OCI-LY1 (cell line): ENCODE data around the gene DCAF15.
A peak's percentile ranks its signal among the peaks of the same experiment; 100 is the strongest.

Experiments
- H2AFZ ChIP-seq: fragments of 200-600 bp; sonication (generic), shearing (Covaris generic); 2 replicates; pipeline ENCODE4 v1.6.0; 2014; ENCODE audit warnings: antibody characterized with exemption, mild to moderate bottlenecking, low read length
- H3F3A ChIP-seq: fragments of 200-600 bp; sonication (generic), shearing (Covaris generic); 2 replicates; pipeline ENCODE4 v1.6.0; 2014; ENCODE audit warnings: mild to moderate bottlenecking, antibody characterized with exemption, low read length, moderate library complexity; ENCODE audit not compliant: insufficient read depth
- H3K27ac ChIP-seq: fragments of 200-600 bp; sonication (generic); 2 replicates; pipeline ENCODE4 v1.5.1; 2014; ENCODE audit warnings: low read length, mixed run types, mild to moderate bottlenecking, low read depth; ENCODE audit not compliant: poor library complexity, severe bottlenecking
- H3K27me3 ChIP-seq: fragments of 200-600 bp; sonication (generic); 2 replicates; pipeline ENCODE4 v1.6.0; 2014; ENCODE audit warnings: antibody characterized with exemption, mild to moderate bottlenecking, low read length, moderate library complexity; ENCODE audit not compliant: insufficient read depth
- H3K36me3 ChIP-seq: fragments of 200-600 bp; sonication (generic); 2 replicates; pipeline ENCODE4 v1.6.1; 2014; ENCODE audit warnings: mild to moderate bottlenecking, antibody characterized with exemption, low read length, moderate library complexity, mixed read lengths; ENCODE audit not compliant: insufficient read depth
- H3K4me1 ChIP-seq: fragments of 200-600 bp; sonication (generic); 2 replicates; pipeline ENCODE4 v1.5.1; 2014; ENCODE audit warnings: mild to moderate bottlenecking, low read length, moderate library complexity; ENCODE audit not compliant: insufficient read depth, severe bottlenecking
- H3K4me2 ChIP-seq: fragments of 200-600 bp; sonication (generic), shearing (Covaris generic); 2 replicates; pipeline ENCODE4 v1.6.1; 2014; ENCODE audit warnings: low read length
- H3K4me3 ChIP-seq: fragments of 200-600 bp; sonication (generic); 2 replicates; pipeline ENCODE4 v1.5.1; 2014; ENCODE audit warnings: low read length, low read depth, mild to moderate bottlenecking, mixed read lengths; ENCODE audit not compliant: poor library complexity, severe bottlenecking
- H3K79me2 ChIP-seq: fragments of 200-600 bp; shearing (Covaris generic); 2 replicates; pipeline ENCODE4 v1.6.1; 2016; ENCODE audit warnings: mixed run types, low read length, mixed read lengths; ENCODE audit not compliant: insufficient read depth
- H3K9ac ChIP-seq: fragments of 200-600 bp; sonication (generic), shearing (Covaris generic); 2 replicates; pipeline ENCODE4 v1.6.1; 2014; ENCODE audit warnings: mild to moderate bottlenecking, low read length, mixed read lengths
- H3K9me2 ChIP-seq: fragments of 200-600 bp; sonication (generic), shearing (Covaris generic); 2 replicates; pipeline ENCODE4 v1.6.1; 2014; ENCODE audit warnings: low read depth, mild to moderate bottlenecking, low read length, mixed read lengths
- H3K9me3 ChIP-seq: fragments of 200-600 bp; shearing (Covaris generic); 2 replicates; pipeline ENCODE4 v1.6.1; 2014; ENCODE audit warnings: low read length, mixed read lengths
- H4K20me1 ChIP-seq: fragments of 200-600 bp; sonication (generic), shearing (Covaris generic); 2 replicates; pipeline ENCODE4 v1.6.0; 2016; ENCODE audit warnings: mild to moderate bottlenecking, low read length; ENCODE audit not compliant: insufficient read depth
- CTCF ChIP-seq: fragments of 200-600 bp; sonication (generic), shearing (Covaris generic); IDR thresholded peaks from 2 replicates; pipeline ENCODE4 v1.5.1; 2017; ENCODE audit warnings: mild to moderate bottlenecking, antibody characterized with exemption, low read length, moderate library complexity, mixed read lengths
- EZH2 ChIP-seq: fragments of 200-600 bp; sonication (generic), shearing (Covaris generic); IDR thresholded peaks from 2 replicates; pipeline ENCODE4 v1.8.0; 2017; ENCODE audit warnings: borderline replicate concordance, mixed run types, mild to moderate bottlenecking, antibody characterized with exemption, low read length, moderate library complexity, mixed read lengths

DCAF15 gene

GRCh38 chr19:13951043-13951442 lies 1.3 kb upstream of the DCAF15 start:
- peaks cover 17% of the 10 kb centered on the region for H3K4me1 ChIP-seq
- H3K27me3 ChIP-seq = no peaks in the 10 kb centered on the region
- H3K79me2 ChIP-seq = peaks cover 7% of the 10 kb centered on the region
- H3K4me2 ChIP-seq = no peak overlapping the region
- H3K36me3 ChIP-seq = peaks cover 16% of the 10 kb centered on the region
- no peak overlapping the region for H3K4me3 ChIP-seq
- H4K20me1 ChIP-seq = no peaks in the 10 kb centered on the region
- no peak overlapping the region for H3K27ac ChIP-seq
- H3F3A ChIP-seq = no peaks in the 10 kb centered on the region
- no peak for TF ChIP-seq EZH2
- no peak for TF ChIP-seq CTCF
- no peaks in the 10 kb centered on the region for H3K9me3 ChIP-seq
- no peak overlapping the region for H3K9ac ChIP-seq
- H3K9me2 ChIP-seq = no peaks in the 10 kb centered on the region
- no peak overlapping the region for H2AFZ ChIP-seq

- no peaks in the 10 kb centered on the region for H4K20me1 ChIP-seq
- H3K9me3 ChIP-seq = no peaks in the 10 kb centered on the region
- peaks cover 17% of the 10 kb centered on the region for H3K4me1 ChIP-seq
- no peaks in the 10 kb centered on the region for H3K9me2 ChIP-seq
- peak overlapping the region; percentile 80 for H2AFZ ChIP-seq
- peaks cover 24% of the 10 kb centered on the region for H3K36me3 ChIP-seq
- no peak overlapping the region for H3K27ac ChIP-seq
- no peaks in the 10 kb centered on the region for H3K27me3 ChIP-seq
- H3F3A ChIP-seq = no peaks in the 10 kb centered on the region
- TF ChIP-seq CTCF = no peak
- H3K4me3 ChIP-seq = peak overlapping the region; percentile 89
- peak overlapping the region; percentile 89 for H3K4me2 ChIP-seq
- peak overlapping the region; percentile 34; the same call in 1 of the 2 replicates for H3K9ac ChIP-seq
- H3K79me2 ChIP-seq = peaks cover 7% of the 10 kb centered on the region
Measured at GRCh38 chr19:13951799-13952153, 533 bp upstream of the DCAF15 start.

GRCh38 chr19:13952931-13953531 lies 722 bp downstream of the DCAF15 start:
- Histone ChIP-seq H4K20me1 (no peaks in the 10 kb centered on the region), H3K9me3 (no peaks in the 10 kb centered on the region)

More at GRCh38 chr19:13952931-13953531, 722 bp downstream of the DCAF15 start:
- Histone ChIP-seq H3K4me1 (peaks cover 17% of the 10 kb centered on the region), H3K9me2 (no peaks in the 10 kb centered on the region), H3F3A (no peaks in the 10 kb centered on the region), H3K79me2 (peaks cover 7% of the 10 kb centered on the region), H3K4me2 (peak overlapping the region; percentile 99), H3K36me3 (peaks cover 33% of the 10 kb centered on the region), H2AFZ (no peak overlapping the region), H3K9ac (peak overlapping the region; percentile 82), H3K4me3 (peak overlapping the region; percentile 89), H3K27ac (no peak overlapping the region), H3K27me3 (no peaks in the 10 kb centered on the region)
- TF ChIP-seq CTCF (no peak), EZH2 (no peak)
